Fibroblast of peridontal ligament (primary cell): ENCODE measurements around the gene DSCAML1.

Experiments
- DNase-seq: peaks from one replicate; pipeline ENCODE4 v3.0.0-alpha.2; 2010; ENCODE audit errors: extremely low read depth

The DSCAML1 gene

DNA sequence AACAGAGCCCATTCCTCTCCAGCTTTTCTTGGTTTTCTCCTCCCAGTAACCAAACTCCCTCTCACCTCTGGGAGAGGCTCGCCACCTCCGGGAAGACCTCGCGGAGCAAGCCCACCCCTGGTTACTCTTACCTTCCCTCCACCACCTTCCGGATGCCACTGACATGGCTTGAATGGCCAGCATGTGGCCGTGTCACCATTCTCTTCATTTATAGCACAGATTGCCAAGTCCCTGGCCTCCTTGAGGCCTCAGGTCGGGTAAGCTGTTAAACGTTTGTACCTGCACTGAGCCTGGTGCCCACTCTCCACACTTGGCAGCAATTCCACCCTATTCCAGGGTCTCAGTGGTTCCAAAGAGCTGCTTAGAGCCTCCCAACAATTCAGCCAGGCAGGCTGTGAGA, 35.5 kb upstream of the DSCAML1 start:
- no peak for DNase-seq

DNA sequence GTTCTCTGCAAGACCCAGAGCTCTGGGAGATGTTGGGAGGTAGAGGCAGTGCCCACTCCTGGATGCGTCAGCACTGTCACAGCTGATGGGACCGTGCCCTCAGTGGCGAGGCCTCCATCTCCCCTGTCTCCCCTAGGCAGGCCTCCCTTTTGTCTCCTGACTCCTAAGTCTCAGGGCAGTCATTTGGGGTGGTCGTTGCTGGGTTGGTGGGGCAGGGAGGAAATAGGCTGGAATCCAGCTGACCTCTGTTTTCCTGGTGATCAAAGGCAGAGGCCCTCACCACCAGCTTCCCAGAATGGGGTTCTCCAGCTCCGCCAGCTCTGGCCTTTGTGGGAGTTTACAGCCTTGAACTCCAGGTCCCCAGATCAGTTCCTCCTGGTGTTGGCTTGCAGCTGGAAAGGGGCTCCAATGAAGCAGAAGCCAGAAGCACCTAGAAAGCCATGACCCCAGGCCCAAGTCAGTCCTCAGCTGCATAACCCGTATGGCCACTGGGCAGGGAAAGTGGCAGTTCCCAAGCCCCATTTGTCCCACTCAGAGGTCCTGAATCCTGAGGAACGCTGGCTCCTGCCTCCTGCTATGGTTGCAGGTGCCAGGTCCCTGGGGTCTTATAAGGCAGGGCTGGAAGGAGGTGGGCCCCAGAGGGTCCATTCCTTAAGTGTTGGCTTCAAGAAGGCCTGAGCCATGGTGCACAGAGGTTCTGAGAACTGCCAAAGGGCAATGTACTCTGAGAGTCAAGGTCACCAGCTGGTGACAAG, 34.8 kb upstream of the DSCAML1 start:
- DNase-seq: no peak

DNA sequence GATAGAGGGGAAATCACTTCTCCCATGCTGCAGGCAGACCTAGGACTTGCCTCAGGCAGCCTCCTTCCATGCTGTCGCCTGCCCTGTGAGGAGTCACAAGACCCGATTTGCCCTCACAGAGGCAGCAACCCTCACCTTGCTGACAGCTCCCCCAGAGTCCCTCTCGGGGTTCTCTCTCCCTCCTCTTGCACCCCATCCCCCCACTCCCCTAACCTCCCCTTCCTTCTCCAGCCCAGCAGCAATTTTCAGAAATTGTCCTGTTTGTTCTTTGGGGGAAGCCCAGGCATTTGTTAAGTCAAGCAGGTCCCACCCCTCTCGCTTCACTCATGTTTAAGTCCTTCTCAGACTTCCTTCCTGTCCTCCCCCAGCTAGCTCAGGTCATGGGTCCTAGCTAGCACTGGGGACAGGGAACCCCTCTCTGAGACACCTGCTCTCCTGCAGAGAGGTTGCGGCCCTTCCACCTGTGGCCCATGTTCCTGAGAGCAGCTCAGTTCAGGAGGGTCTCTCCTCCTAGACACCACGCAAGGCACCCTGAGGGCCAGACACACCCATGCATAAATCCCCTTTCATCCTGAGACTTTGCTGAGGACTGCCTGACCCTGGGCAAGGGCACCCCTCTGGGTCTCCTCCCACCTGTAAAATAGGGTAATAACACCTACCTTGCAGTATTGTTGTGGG, 33.8 kb upstream of the DSCAML1 start:
- no peak for DNase-seq

DNA sequence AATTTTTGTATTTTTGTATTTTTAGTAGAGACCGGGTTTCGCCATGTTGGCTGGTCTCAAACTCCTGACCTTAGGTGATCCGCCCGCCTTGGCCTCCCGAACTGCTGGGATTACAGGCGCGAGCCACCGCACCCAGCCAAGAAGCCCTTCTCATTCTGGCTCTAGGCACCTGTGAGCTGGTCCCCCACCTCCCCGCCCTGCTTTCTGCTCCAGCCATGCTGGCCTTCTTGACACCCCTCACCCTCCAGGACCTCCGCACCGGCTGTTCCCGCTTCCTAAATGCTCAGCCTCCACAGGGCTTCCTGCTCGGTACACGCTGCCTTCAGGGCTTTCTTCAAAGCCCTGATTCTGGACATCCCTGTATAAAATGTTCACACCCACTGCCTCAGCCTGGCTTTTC, 33.1 kb upstream of the DSCAML1 start:
- DNase-seq: no peak

DNA sequence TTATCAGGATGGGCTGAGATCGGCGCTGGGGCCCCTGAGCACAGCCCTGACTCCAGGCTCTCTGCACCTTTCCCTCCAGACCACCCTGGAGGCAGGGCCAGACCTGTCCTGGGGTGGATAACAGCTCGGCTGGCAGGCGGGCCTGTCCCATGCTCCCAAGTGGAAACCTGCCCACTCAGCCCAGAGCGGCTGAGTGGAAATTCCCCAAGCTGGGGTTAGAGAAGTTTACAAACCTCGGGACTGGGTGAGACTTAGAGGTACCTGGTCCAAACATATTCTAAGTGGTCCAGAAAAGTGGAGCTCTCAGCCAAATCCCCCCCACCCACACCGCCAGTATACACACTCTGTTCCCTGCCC, 32.3 kb upstream of the DSCAML1 start:
- DNase-seq: no peak

DNA sequence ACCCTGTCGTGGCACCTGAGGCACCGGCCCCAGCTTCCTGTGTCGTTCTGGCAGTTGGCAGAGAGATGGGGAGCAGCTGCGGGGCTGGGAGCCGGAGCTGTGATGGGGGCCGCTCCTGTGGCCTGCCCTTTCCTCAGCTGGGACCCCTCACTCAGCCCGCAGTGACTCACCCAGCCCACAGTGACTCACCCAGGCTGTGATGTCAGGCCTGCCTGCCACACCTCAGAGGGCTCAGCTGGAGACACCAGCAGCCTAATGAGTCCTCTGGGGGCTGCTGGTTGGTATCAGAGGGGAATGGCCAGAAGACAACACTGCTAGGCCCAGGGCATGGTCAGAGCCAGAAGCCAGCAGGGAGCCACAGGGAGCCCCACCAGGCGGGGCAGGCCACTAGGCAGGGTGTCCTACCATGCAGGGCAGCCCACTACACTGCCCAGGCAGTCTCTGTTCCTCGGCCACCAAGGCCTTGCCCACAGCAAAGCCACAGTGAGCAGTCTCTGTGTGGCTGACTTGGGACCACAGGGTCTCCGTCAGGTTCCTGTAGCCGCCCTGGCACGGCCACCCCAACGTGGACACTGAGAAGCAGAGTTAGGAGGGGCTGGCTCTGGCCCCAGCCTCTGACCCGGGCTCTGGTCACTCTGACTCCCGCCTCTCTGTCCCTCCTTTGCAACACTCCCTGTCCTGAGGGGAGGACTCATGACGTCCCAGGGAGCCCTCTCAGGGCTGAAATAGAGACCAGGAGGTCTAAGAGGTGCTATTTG, 31.8 kb upstream of the DSCAML1 start:
- no peak for DNase-seq

DNA sequence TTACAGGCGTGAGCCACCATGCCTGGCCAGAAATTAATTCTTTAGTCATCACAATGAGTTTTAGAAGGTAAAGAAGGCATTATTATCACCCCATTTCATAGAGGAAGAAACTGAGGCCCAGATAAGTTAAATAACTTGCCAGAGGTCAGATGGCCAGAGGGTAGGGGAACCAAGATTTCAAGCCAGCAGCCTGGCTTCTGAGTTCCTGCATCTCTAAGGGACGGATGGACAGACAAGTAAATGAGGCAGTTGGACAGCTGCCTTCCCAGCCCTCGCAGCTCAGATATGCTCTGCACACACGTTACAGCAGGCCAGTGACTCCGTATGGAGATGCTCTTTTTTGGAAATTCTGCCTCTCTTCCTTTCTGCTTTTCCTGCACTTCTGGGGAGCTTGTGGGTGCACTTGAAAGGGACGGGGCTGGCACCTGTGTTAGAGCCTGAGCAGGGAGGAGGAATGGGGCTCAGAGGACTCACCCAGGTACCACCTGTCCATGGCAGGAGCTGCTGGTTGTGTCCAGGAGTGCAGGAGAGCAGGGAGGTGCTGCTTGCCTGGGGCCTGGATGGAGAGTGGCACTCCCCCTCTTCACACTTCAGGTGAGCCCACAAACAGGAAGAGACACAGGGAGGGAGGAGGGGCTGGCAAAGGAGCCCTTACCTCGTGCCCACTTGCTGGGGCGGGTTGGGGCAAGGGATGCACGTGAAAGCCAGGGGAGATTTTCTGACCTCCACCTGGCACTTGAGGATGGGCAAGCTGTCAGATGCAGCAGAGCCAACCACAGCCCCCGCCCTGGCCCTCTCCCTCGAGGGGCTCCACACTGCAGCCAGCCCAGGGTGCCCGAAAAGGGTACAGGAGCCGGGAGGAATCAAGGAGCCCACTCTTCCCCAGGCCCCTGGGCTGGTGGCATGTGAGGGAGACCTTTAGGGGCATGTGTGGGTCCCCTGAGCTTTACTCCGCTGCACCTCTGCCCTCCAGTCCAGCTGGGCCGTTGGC, 30.8 kb upstream of the DSCAML1 start:
- DNase-seq: no peak

DNA sequence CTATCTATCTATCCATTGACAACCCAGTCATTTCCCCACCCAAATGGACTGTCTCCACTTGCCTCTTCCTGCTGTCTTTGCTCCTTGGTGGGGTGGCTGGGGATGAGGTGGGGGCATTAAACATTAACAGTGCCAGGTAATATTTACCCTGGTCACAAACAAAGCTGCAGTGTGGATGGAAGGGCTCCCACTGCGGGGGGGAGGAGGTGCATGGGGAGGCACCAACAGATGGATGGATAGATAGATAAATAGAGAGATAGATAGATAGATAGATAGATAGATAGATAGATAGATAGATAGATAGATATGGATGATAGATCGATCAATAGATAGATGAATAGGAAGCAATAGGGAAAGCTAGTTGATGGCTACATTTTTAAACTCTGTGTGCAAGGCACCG, 29.8 kb upstream of the DSCAML1 start:
- no peak for DNase-seq

DNA sequence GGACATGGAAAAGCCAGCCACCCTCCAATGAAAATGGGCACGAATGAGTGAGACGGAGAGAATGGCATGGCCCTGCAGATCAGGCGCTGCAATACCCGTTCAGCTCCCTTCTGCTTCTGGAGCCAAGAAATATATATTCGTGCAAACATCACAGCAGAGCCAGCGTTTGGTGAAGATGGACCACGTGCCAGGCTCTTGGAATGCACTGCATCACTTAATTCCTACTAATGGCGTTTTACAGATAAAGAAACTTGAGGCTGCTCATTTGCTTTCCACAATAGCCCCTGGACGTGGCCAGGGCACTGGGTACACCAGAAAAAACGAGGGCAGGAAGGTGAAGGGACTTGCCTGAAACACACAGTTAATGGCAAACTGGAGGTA, 29.2 kb upstream of the DSCAML1 start:
- no peak for DNase-seq

DNA sequence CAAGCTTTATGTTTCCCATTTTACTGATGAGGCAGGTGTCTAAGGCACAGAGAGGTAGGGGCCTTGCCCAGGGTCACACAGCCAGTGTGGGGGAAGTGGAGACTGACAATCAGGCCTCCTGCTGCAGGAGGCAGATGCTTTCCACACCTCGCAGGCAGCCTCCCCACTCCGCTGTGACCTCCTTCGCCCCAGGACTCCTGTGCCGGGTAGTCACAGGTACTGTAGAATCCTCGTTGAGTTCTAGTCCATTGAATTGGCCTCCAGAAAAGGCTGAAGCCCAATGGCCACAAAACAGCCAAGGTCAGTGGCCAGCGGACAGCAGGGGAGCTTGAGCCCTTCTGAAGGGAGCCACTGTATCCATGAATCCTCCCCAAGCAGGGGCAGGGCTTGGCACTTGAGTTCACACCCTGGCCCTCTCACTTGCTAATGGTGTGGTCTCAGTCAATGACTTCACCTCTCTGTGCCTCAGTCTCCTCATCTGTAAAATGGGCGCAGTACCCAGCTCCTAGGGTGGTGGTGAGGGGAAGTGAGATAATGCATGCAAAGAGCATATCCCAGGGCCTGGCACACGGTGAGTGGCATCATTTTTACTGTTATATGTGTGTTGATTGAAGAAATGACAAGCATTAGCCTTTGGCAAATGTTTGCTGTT, 28.6 kb upstream of the DSCAML1 start:
- DNase-seq: no peak

DNA sequence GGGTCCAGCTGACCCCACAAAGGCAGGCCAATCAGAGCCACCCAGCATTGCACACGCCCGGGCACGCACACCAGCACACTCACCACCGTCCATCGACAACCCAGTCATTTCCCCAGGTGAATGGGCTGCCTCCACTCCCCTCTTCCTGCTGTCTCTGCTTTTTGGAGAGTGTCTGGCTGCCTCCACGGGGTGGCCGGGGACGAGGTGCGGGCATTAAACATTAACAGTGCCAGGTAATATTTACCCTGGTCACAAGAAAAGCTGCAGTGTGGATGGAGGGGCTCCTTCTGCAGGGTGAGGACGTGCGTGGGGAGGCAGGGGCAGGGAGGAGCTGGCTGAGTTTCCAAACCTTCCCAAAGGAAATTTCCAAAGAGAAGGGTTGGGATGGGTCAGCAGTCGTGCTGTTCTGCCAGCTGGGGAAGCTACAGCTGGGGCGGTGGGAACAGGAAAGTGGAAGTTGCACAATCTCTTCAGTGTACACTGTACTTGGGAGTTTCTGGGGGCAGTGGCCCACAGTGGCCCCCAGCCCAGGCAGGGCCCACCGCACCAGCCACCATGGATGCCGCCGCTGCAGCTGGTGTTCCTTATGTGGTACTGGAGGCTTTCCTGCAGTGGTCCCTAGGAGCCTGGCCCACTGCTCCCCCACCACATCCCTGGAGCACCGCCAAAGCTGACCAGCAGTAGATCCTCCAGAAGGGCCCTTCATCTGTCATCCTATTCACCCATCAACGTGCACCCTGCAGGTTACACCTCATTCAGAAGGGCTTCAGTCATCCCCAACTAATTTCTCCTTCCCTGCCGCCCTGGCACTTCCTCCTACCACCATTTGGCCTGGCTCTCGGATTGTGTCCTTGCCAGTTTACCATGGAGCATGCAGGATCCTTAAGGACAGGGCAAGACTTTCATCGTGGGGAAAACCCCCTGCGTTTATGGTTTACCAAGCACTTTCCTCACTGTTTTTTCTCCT, 27.8 kb upstream of the DSCAML1 start, which contains the start of gene FXYD2:
TSS of gene FXYD2 (minus strand) at position 174 of the 967 bp plus-strand sequence. CDS start at position 108, 66 bp downstream.
- DNase-seq: no peak

DNA sequence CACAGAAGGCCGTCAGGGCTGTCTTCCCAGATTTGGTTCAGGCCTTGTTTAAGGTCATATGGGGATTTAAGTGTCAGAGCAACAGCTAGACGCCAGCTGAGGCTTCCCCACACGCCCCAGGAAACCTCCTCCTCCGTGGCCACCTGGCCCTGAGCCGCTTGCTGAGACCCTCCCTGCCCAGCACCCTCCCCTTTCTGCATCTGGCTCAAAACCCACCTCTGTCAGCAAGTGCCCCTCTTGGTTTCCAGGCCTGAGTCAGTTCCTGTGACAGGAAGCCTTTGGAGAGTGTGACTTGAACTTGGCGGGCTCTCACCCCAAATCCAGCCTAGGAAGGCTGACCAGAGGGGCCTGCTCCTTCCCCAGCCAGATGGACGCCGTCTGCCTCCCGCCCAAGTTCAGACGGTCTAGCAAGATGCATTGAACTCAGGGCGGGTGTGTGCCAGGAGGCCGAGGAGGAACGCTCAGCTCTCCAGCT, 27.0 kb upstream of the DSCAML1 start:
- DNase-seq: no peak

DNA sequence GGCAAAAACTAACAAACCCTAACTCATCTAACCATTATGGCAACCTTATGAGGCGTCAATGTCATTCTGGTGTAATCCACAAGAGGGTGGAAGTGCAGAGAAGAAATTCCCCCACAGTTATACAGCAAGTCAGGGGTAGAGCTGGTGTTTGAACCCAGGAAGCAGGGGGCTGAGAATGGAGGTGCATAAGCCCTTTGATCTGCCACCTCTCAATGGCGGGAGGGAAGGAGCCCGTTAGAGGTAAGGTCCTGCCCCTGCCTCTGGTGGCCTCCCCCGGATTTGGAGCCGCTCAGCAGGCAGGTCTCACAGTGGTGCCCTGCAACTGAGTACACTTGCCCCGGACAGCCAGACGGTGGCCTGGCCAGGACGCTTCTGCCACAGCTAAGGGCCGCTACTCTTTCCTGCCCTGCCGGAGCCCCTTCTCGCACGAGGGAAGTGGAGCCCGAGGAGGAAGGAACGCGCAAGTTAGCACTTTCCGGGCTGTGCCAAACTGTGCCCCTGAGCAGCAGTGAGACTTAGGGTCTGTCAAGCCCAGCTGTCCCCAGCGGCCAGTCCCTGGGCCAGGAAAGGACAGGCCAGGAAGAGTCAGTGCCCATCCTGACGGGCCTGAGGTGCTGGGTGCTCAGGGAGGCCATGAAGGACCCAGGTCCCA, 26.4 kb upstream of the DSCAML1 start:
- DNase-seq: no peak

DNA sequence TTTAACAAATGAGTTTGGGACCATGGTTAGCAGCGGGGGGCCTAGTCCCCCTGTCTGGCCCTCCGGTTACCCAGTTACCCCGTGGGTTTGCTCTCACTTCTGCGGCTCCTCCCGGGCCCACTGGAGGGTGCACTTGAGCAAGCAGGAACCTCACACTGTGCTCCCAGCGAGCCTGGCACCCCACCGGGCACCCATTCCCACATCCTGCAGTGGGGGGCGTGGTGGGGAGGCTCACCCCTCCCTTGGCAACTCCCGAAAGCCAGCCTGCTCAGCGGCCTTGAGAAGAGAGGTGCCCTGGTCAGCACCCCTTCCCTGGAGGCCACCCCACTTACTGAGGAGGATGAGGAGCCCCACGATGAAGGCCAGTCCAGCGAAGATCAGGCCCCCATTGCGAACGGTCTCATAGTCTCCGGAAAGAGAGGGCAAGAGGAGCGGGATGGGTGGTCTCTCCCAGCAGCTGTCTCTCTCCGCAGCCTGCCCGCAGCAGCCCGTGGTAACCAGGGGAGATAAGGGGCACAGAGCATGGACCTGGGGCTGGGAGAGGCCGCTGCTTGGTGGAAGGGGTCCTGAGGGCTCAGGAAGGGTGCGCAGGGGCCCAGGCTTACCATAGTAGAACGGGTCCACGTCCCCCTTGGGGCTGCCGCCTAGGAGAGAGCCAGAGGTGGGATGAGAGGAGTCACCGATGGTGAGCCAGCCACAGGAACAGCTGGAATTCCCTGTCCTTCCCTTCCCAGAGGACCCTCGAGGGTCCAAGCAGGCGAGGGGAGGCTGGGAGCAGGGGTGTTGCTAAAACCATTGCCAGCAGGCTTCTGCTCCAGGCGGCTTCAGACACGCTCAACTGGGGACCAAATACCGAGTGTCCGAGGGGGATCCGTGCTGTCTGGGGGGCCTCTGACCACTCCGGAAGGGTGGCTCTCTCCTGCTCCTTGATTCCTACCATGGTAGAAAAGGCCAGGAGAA, 25.3 kb upstream of the DSCAML1 start:
- no peak for DNase-seq

DNA sequence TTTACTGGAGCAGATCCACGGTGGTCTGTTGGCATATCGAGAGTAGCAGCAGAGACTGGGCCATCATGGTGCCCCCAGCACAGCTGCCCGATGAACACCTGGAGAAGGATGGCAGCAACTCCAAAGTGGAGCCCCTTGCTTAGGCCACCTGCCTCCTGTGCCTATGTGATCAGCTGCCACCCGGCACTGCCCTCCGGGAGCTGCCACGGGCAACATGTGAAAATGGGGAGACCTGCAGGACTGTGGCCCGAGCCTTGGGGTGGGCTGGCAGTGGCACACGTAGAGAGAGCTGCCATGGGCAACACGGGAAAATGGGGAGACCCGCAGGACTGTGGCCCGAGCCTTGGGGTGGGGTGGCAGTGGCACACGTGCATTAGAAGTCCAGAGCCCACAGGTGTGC, 24.4 kb upstream of the DSCAML1 start:
- no peak for DNase-seq

DNA sequence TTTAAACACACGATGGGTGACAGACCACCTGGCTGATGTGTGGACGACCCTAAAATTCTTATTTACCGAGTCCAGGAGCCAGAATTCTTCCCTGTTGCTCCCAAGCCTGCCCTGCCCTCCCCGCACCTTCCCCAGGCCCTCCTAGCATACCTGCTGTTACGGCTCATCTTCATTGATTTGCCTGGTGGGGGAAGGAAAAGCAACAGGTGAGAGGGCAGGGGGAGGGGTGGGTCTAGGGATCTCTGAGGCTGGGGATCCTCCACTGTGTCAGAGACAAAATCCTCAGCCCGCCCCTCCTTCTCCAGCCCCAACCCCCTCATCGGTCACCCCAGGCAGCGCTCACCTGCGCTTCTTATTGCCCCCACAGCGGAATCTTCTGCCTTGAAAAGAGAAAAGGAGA, 23.5 kb upstream of the DSCAML1 start:
- no peak for DNase-seq

DNA sequence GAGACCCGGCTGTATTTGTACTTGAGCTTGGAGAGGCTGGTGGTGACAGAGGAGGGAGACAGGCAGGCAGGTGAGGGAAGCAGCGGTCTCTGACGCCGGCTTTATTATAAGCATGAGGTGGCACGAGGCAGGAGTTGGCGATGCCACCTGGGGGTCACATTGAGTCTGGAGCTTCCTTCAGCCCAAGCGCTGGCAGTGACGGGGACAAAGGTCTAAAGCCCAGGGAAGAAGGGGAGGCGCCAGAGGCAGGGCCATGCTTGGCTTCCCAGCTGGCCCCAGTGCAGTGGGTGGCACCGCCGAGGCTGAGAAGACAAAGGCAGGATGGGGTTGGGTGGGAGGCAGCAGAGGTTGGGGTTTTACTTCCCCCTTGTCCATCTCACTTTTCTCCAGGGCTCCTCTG, 23.1 kb upstream of the DSCAML1 start:
- no peak for DNase-seq
